Measurements from ENCODE around the gene APOC1.

DNA sequence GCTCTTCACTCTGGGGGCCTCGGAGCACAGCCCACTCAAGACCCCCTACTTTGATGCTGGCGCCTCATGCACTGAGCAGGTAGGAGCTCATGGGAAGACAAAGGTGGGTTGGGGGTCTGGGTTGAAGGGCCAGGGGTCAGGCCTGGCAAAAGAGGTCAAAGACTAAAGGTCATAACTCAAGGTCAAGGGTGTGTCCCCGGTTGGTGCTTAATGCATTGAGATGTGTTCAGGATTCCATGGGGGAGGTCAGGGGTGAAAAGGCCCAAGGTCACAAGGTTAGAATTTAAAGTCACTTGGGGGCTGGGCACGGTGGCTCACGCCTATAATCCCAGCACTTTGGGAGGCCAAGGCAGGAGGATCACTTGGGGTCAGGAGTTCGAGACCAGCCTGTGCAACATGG is 28.3 kb upstream of the APOC1 start:
- TF ChIP-seq POLR2AphosphoS5 (IDR thresholded peaks at IDR 0.05; ENCODE audit: borderline replicate concordance, low read depth, low read length) (no peak), EZH2 (IDR thresholded peaks at IDR 0.05) (no peak), FOXP2 (optimal IDR thresholded peaks at IDR 0.05; ENCODE audit: control extremely low read depth, extremely low read length, insufficient read depth) (no peak)
